GM12873 (cell line): ENCODE data around the gene UACA.

Experiments
- CTCF ChIP-seq: IDR thresholded peaks from 2 replicates; pipeline ENCODE4 v1.5.1; 2012; ENCODE audit warnings: low read depth, mild to moderate bottlenecking, moderate library complexity, low read length, control low read depth; ENCODE audit not compliant: insufficient read depth; ENCODE audit errors: missing control alignments

Gene UACA

GRCh38 chr15:70742928-70743327 is 20.4 kb downstream of the UACA start:
- no peak for TF ChIP-seq CTCF

- TF ChIP-seq CTCF: no peak
Measured at GRCh38 chr15:70741677-70742293, 21.6 kb downstream of the UACA start.

- no peak for TF ChIP-seq CTCF
Measured at GRCh38 chr15:70741107-70741531, 22.2 kb downstream of the UACA start.

- no peak for TF ChIP-seq CTCF
Measured at GRCh38 chr15:70729164-70729563, 34.2 kb downstream of the UACA start.

- no peak for TF ChIP-seq CTCF
Measured at GRCh38 chr15:70726753-70727152, 36.6 kb downstream of the UACA start.

GRCh38 chr15:70723927-70724326 is 39.4 kb downstream of the UACA start:
- TF ChIP-seq CTCF: no peak

- no peak for TF ChIP-seq CTCF
Measured at GRCh38 chr15:70723122-70723422, 40.3 kb downstream of the UACA start.
